Prostate gland (tissue), 2 donors: Measurements from ENCODE around the gene SLC15A2.

Source experiments
- POLR2A ChIP-seq: fragments of 450-650 bp; IDR thresholded peaks from one replicate; pipeline ENCODE4 v1.6.1; 2016; ENCODE audit warnings: antibody characterized with exemption, mild to moderate bottlenecking
- TF ChIP-seq, protein P1 (sequence below), 4 experiments: fragments of 200-600 bp in 2 of 4; fragments of 450-650 bp in 2 of 4; sonication (generic) in 2 of 4; IDR thresholded peaks; 1 replicate in 3 of 4; 2 replicates in 1 of 4; pipeline ENCODE4 v1.5.1; 2016 to 2019; ENCODE audit warnings: antibody characterized with exemption in 4 of 4, mild to moderate bottlenecking in 2 of 4, moderate library complexity in 2 of 4

GRCh38 chr3:121985846-121986245 lies 91.6 kb downstream of the SLC15A2 start:
- TF ChIP-seq POLR2A: no peak
- TF ChIP-seq, protein P1, sequence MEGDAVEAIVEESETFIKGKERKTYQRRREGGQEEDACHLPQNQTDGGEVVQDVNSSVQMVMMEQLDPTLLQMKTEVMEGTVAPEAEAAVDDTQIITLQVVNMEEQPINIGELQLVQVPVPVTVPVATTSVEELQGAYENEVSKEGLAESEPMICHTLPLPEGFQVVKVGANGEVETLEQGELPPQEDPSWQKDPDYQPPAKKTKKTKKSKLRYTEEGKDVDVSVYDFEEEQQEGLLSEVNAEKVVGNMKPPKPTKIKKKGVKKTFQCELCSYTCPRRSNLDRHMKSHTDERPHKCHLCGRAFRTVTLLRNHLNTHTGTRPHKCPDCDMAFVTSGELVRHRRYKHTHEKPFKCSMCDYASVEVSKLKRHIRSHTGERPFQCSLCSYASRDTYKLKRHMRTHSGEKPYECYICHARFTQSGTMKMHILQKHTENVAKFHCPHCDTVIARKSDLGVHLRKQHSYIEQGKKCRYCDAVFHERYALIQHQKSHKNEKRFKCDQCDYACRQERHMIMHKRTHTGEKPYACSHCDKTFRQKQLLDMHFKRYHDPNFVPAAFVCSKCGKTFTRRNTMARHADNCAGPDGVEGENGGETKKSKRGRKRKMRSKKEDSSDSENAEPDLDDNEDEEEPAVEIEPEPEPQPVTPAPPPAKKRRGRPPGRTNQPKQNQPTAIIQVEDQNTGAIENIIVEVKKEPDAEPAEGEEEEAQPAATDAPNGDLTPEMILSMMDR (IDR thresholded peaks at IDR 0.05): no peak
